BLaER1 (cell line): Measurements from ENCODE around the gene UNC50.
"Not testable (repeated sequence)": the region's sequence is repeated elsewhere in the genome, so short reads cannot be mapped to it uniquely, and the experiment has no call there.

Experiments used
- H3K27ac ChIP-seq: shearing (Covaris generic); formaldehyde crosslinking; 2 replicates; pipeline ENCODE4 v1.8.1; 2022
- H3K27me3 ChIP-seq: shearing (Covaris generic); formaldehyde crosslinking; 2 replicates; pipeline ENCODE4 v1.8.1; 2022
- H3K36me3 ChIP-seq: shearing (Covaris generic); formaldehyde crosslinking; 2 replicates; pipeline ENCODE4 v1.8.1; 2022
- H3K4me1 ChIP-seq: shearing (Covaris generic); formaldehyde crosslinking; 2 replicates; pipeline ENCODE4 v1.8.1; 2022
- H3K4me2 ChIP-seq: shearing (Covaris generic); formaldehyde crosslinking; 2 replicates; pipeline ENCODE4 v1.8.1; 2022
- H3K4me3 ChIP-seq: shearing (Covaris generic); formaldehyde crosslinking; 2 replicates; pipeline ENCODE4 v1.8.1; 2022
- H3K9ac ChIP-seq: shearing (Covaris generic); formaldehyde crosslinking; 2 replicates; pipeline ENCODE4 v1.8.1; 2022
- H3K9me3 ChIP-seq: shearing (Covaris generic); formaldehyde crosslinking; 2 replicates; pipeline ENCODE4 v1.8.1; 2022
- H4K20me1 ChIP-seq: shearing (Covaris generic); formaldehyde crosslinking; 2 replicates; pipeline ENCODE4 v1.8.1; 2022
- Cebpa-rat ChIP-seq: shearing (Covaris generic); IDR thresholded peaks from 2 replicates; pipeline ENCODE4 v1.8.1; 2022

The UNC50 gene

DNA sequence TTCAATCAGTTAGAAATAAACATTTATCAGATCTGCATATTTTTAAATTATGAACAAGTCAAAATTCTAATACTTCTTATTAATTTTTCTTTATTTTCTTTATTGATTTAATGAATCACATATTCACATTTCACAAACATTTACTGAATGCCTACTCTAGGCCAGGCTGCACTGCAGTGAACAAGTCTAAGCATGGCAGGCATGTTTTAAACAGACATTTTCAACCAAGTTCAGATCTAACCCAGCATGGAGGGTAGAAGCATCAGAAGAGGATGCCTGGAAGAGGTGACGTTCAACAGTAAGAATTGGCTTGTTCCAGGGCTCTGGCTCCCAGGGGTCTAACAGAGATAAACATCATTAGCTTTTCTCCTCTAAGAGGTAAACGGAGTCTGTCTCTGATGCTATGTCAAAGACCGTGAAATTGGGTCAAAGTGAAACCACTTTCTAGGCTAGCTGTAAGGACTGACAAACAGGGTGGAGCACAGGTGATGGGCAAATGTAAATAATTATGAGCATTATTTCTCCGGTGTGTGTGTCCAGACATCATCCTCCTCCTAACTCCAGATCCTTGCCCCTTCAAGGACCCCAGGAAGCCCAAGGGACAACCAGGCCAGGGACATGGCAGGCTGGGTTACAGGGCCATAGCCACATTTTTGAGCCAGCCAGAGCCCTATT is 50.6 kb downstream of the UNC50 start:
- Histone ChIP-seq H3K27ac (no peak overlapping the region), H3K4me3 (no peak overlapping the region), H3K27me3 (no peaks in the 10 kb centered on the region), H3K4me1 (peaks cover 23% of the 10 kb centered on the region), H3K9ac (no peak overlapping the region), H3K36me3 (no peaks in the 10 kb centered on the region), H4K20me1 (no peaks in the 10 kb centered on the region), H3K9me3 (0 out of 2 replicates have a peak, but pooled peaks cover 7% of the 10 kb centered on the region), H3K4me2 (no peak overlapping the region)
- TF ChIP-seq Cebpa-rat, result no peak

- not testable (repeated sequence) for H3K9me3 ChIP-seq, H3K36me3 ChIP-seq, H3K27me3 ChIP-seq, H3K27ac ChIP-seq, H4K20me1 ChIP-seq, H3K4me2 ChIP-seq, H3K4me3 ChIP-seq, H3K9ac ChIP-seq
- H3K4me1 ChIP-seq, result peaks cover 19% of the 10 kb centered on the region
Measured at GRCh38 chr2:98659491-98659840, 51.1 kb downstream of the UNC50 start.

DNA sequence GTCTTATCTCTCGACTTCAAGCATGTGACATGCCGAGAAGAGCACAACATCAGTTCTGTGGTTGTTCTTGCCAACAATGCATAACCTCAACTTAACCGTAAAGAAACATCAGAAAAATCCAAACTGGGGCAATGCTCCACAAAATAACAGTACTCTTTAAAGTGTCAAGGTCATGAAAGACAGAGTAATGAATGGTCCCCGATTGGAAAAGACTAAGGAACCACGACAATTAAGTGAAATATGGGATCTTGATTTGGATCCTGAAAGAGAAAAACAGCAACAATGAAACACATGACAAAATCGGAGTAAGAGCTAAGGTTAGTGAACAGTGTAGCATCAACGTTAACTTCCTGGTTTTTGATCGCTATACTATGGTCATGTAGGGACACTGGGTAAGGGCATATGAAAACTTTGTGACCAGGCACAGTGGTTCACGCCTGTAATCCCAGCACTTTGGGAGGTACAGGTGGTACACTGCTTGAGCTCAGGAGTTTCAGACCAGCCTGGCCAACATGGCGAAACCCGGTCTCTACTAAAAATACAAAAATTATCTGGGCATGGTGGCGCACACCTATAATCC is 55.2 kb downstream of the UNC50 start:
- H3K27me3 ChIP-seq, result no peaks in the 10 kb centered on the region
- no peak overlapping the region for H3K4me3 ChIP-seq
- H4K20me1 ChIP-seq, result no peaks in the 10 kb centered on the region
- no peak for TF ChIP-seq Cebpa-rat
- peaks cover 9% of the 10 kb centered on the region; the same call in 1 of the 2 replicates for H3K4me1 ChIP-seq
- no peak overlapping the region for H3K4me2 ChIP-seq
- H3K9me3 ChIP-seq, result peaks cover 25% of the 10 kb centered on the region
- no peak overlapping the region for H3K9ac ChIP-seq
- peaks cover 15% of the 10 kb centered on the region; the same call in 1 of the 2 replicates for H3K36me3 ChIP-seq
- no peak overlapping the region for H3K27ac ChIP-seq

GRCh38 chr2:98664323-98664722 is 55.9 kb downstream of the UNC50 start:
- no peak overlapping the region for H3K9ac ChIP-seq
- H3K27me3 ChIP-seq, result no peaks in the 10 kb centered on the region
- peaks cover 9% of the 10 kb centered on the region; the same call in 1 of the 2 replicates for H3K4me1 ChIP-seq
- no peak overlapping the region for H3K4me3 ChIP-seq
- H3K9me3 ChIP-seq, result peaks cover 30% of the 10 kb centered on the region
- H4K20me1 ChIP-seq, result no peaks in the 10 kb centered on the region
- no peak overlapping the region for H3K27ac ChIP-seq
- H3K36me3 ChIP-seq, result peaks cover 22% of the 10 kb centered on the region; the same call in 1 of the 2 replicates
- no peak overlapping the region for H3K4me2 ChIP-seq
- TF ChIP-seq Cebpa-rat, result no peak

DNA sequence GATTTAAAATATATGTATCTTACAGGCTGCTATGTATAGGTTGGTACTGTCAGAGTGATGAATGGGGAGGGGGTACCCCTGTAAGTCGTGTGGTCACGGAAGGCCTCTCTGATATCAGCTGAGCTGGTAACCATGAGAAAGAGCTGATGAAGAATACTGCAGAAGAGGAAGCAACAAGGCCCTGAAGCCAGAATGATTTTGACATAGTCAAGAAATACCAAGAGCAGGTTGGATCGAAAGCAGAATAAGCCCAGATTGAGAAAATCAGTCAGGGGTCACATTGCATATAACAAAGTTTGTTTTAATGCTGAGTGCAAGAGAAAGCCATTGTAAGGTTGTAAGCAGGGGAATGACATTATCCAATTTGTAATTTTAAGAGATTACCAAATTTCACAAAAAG is 57.3 kb downstream of the UNC50 start:
- H3K4me3 ChIP-seq, result no peak overlapping the region
- no peak for TF ChIP-seq Cebpa-rat
- peaks cover 24% of the 10 kb centered on the region for H3K9me3 ChIP-seq
- H3K27ac ChIP-seq, result no peak overlapping the region
- no peak overlapping the region for H3K9ac ChIP-seq
- H4K20me1 ChIP-seq, result no peaks in the 10 kb centered on the region
- H3K4me1 ChIP-seq, result peaks cover 9% of the 10 kb centered on the region; the same call in 1 of the 2 replicates
- no peaks in the 10 kb centered on the region for H3K27me3 ChIP-seq
- H3K4me2 ChIP-seq, result no peak overlapping the region
- H3K36me3 ChIP-seq, result peaks cover 29% of the 10 kb centered on the region; the same call in 1 of the 2 replicates
